Liver (tissue), 3 donors: ENCODE data around the gene CSTPP1.

Source experiments
- FOXA1 ChIP-seq: IDR thresholded peaks from 2 replicates; pipeline ENCODE4 v1.6.1; 2016; ENCODE audit warnings: antibody characterized with exemption
- TF ChIP-seq, protein P1 (sequence below): IDR thresholded peaks from 2 replicates; pipeline ENCODE4 v1.6.1; 2016; ENCODE audit warnings: antibody characterized with exemption
- TF ChIP-seq, protein P2 (sequence below): IDR thresholded peaks from 2 replicates; pipeline ENCODE4 v1.6.1; 2016; ENCODE audit warnings: antibody characterized with exemption
- TF ChIP-seq, protein P3 (sequence below): fragments of 150-350 bp; IDR thresholded peaks from 2 replicates; pipeline ENCODE4 v1.5.1; 2017; ENCODE audit warnings: improper control_type of control experiment, low read depth, low read length; ENCODE audit not compliant: missing input control
- donor health status: healthy.
- donor health status: healthy.

DNA sequence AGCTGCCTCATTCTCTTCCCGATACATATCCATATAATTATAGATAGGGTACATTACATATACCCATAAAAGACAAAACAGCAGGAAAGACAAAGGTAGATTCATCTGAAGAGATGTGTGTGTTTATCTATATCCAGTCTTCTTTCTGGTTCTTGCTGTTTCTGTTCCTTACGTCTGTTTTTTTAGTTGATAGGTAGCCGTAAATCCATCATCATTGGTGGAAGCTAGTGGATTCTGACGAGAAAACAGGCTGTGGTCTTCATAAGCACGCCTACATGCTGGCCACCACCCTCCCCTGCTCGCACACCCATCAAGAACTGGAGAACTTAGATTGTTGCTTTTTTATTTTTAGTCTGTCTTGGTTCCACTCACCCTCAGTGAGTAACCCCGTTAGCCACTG is 188.5 kb downstream of the CSTPP1 start:
- TF ChIP-seq, protein P1, sequence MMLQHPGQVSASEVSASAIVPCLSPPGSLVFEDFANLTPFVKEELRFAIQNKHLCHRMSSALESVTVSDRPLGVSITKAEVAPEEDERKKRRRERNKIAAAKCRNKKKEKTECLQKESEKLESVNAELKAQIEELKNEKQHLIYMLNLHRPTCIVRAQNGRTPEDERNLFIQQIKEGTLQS: no peak
- TF ChIP-seq FOXA1: no peak
- TF ChIP-seq, protein P2, sequence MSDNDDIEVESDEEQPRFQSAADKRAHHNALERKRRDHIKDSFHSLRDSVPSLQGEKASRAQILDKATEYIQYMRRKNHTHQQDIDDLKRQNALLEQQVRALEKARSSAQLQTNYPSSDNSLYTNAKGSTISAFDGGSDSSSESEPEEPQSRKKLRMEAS: no peak
- TF ChIP-seq, protein P3, sequence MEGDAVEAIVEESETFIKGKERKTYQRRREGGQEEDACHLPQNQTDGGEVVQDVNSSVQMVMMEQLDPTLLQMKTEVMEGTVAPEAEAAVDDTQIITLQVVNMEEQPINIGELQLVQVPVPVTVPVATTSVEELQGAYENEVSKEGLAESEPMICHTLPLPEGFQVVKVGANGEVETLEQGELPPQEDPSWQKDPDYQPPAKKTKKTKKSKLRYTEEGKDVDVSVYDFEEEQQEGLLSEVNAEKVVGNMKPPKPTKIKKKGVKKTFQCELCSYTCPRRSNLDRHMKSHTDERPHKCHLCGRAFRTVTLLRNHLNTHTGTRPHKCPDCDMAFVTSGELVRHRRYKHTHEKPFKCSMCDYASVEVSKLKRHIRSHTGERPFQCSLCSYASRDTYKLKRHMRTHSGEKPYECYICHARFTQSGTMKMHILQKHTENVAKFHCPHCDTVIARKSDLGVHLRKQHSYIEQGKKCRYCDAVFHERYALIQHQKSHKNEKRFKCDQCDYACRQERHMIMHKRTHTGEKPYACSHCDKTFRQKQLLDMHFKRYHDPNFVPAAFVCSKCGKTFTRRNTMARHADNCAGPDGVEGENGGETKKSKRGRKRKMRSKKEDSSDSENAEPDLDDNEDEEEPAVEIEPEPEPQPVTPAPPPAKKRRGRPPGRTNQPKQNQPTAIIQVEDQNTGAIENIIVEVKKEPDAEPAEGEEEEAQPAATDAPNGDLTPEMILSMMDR: no peak
